GM12878 (cell line): ENCODE measurements around the gene TOB2. TPM values are rescaled to one million over a fixed set of nuclear protein-coding genes. Genes with fewer than 3 reads are reported as not detected.

Source experiments
- ATAC-seq: fragments of 200-7000 bp; cut with Tn5 transposase; 3 replicates; pipeline ENCODE4 v1.9.1; 2020; ENCODE audit warnings: mild to moderate bottlenecking, moderate library complexity
- BruUV-seq: library from RNA; stranded (reverse); fragments of 400-500 nt; replicated peaks from 2 replicates; lab custom pipeline; 2021; lab: Mats Ljungman, UMichigan
- CTCF ChIA-PET: fragments of 300-600 bp; sonication (Branson Sonifier 250); formaldehyde crosslinking; extraction: SDS; loops from one replicate; lab custom pipeline; 2021; ENCODE audit warnings: inconsistent platforms; lab: Yijun Ruan, JAX
- POLR2A ChIA-PET: fragments of 350-600 bp; formaldehyde crosslinking; extraction: SDS; loops from one replicate; lab custom pipeline; 2021; ENCODE audit warnings: inconsistent platforms; lab: Charles Lee
- RAD21 ChIA-PET: fragments of 300-600 bp; sonication (Branson Sonifier 250); formaldehyde crosslinking; loops from one replicate; lab custom pipeline; 2023; ENCODE audit warnings: antibody characterized with exemption; ENCODE audit not compliant: unreplicated experiment; lab: Charles Lee
- SMC1A ChIA-PET: fragments of 300-600 bp; sonication (Branson Sonifier 250); formaldehyde crosslinking; loops from one replicate; lab custom pipeline; 2023; ENCODE audit not compliant: unreplicated experiment, uncharacterized antibody; lab: Charles Lee
- DNase-seq: peaks from one replicate; pipeline ENCODE4 v3.0.0-alpha.2; 2011; ENCODE audit warnings: low read depth, low spot score
- FAIRE-seq: peaks from 3 replicates; lab custom pipeline; 2011; peaks lifted over from hg19 to GRCh38; lab: Jason Lieb, UNC
- H2AFZ ChIP-seq: 2 replicates; pipeline ENCODE4 v1.6.0; 2011; ENCODE audit warnings: low read depth, low read length, control low read depth; ENCODE audit not compliant: control insufficient read depth
- H3K27ac ChIP-seq: 2 replicates; pipeline ENCODE4 v1.5.1; 2011; ENCODE audit warnings: control low read depth; ENCODE audit not compliant: control insufficient read depth, insufficient read depth
- H3K27me3 ChIP-seq, 2 experiments: replicated peaks in 1 of 2; 2 replicates each; pipeline versions ENCODE4 v1.6.0 to v1.6.1; 2011; ENCODE audit warnings: low read length in 1 of 2; ENCODE audit not compliant: control insufficient read depth in 2 of 2, insufficient read depth in 2 of 2
- H3K36me3 ChIP-seq, 2 experiments: 2 replicates each; pipeline ENCODE4 v1.5.1; 2011; ENCODE audit warnings: low read length in 1 of 2; ENCODE audit not compliant: control insufficient read depth in 2 of 2, insufficient read depth in 2 of 2
- H3K4me1 ChIP-seq: 2 replicates; pipeline ENCODE4 v1.6.1; 2011; ENCODE audit warnings: mild to moderate bottlenecking, low read length, moderate library complexity, mixed read lengths; ENCODE audit not compliant: control insufficient read depth, insufficient read depth
- H3K4me2 ChIP-seq: 2 replicates; pipeline ENCODE4 v1.6.0; 2011; ENCODE audit warnings: control low read depth; ENCODE audit not compliant: control insufficient read depth, insufficient read depth
- H3K4me3 ChIP-seq: fragments of 200-600 bp; sonication (generic); 2 replicates; pipeline ENCODE4 v1.5.1; 2016
- H3K79me2 ChIP-seq: 2 replicates; pipeline ENCODE4 v1.6.0; 2011; ENCODE audit warnings: low read length; ENCODE audit not compliant: control insufficient read depth, insufficient read depth
- H3K9ac ChIP-seq: 2 replicates; pipeline ENCODE4 v1.8.0; 2011; ENCODE audit warnings: low read length, control low read depth, mixed read lengths; ENCODE audit not compliant: control insufficient read depth, insufficient read depth
- H3K9me3 ChIP-seq: replicated peaks from 3 replicates; pipeline ENCODE4 v1.5.1; 2011; ENCODE audit warnings: mild to moderate bottlenecking, low read length; ENCODE audit not compliant: control insufficient read depth, insufficient read depth
- H4K20me1 ChIP-seq: 2 replicates; pipeline ENCODE4 v1.6.0; 2011; ENCODE audit not compliant: control insufficient read depth, insufficient read depth
- CBFB ChIP-seq: IDR thresholded peaks from 2 replicates; pipeline ENCODE4 v1.6.1; 2016; ENCODE audit warnings: antibody characterized with exemption, low read depth
- CBX5 ChIP-seq: sonication (generic); IDR thresholded peaks from 2 replicates; pipeline ENCODE4 v1.6.1; 2016; ENCODE audit warnings: low read depth, moderate library complexity, mild to moderate bottlenecking, inconsistent platforms
- EP300 ChIP-seq, 2 experiments: fragments of 150-350 bp in 1 of 2; IDR thresholded peaks; 2 replicates each; pipeline ENCODE4 v1.6.1; 2011 to 2012; ENCODE audit warnings: low read depth in 2 of 2, low read length in 2 of 2, borderline replicate concordance in 1 of 2, improper control_type of control experiment in 1 of 2, inconsistent platforms in 1 of 2; ENCODE audit not compliant: control insufficient read depth in 1 of 2
- GABPA ChIP-seq: IDR thresholded peaks from 2 replicates; pipeline ENCODE4 v1.6.1; 2014; ENCODE audit warnings: antibody characterized with exemption, low read depth, mild to moderate bottlenecking, inconsistent platforms
- JUNB ChIP-seq: IDR thresholded peaks from 2 replicates; pipeline ENCODE4 v1.6.1; 2016; ENCODE audit warnings: antibody characterized with exemption, mild to moderate bottlenecking
- LARP7 ChIP-seq: fragments of 450-650 bp; IDR thresholded peaks from 2 replicates; pipeline ENCODE4 v1.6.1; 2017; ENCODE audit warnings: mild to moderate bottlenecking
- MEF2B ChIP-seq: fragments of 450-650 bp; IDR thresholded peaks from 2 replicates; pipeline ENCODE4 v1.6.1; 2018; ENCODE audit warnings: mild to moderate bottlenecking, moderate library complexity; ENCODE audit not compliant: partially characterized antibody, poor library complexity, severe bottlenecking
- MXI1 ChIP-seq: fragments of 150-350 bp; IDR thresholded peaks from 2 replicates; pipeline ENCODE4 v1.6.1; 2011; ENCODE audit warnings: low read depth, mild to moderate bottlenecking, inconsistent platforms, low read length, improper control_type of control experiment
- POLR2A ChIP-seq: IDR thresholded peaks from 2 replicates; pipeline ENCODE4 v1.6.1; 2011; ENCODE audit warnings: low read depth, mild to moderate bottlenecking, low read length
- SMAD5 ChIP-seq: IDR thresholded peaks from 2 replicates; pipeline ENCODE4 v1.6.1; 2016; ENCODE audit warnings: antibody characterized with exemption, low read depth
- SRF ChIP-seq, 2 experiments: IDR thresholded peaks; 2 replicates each; pipeline ENCODE4 v1.6.1; 2011; ENCODE audit warnings: low read depth in 2 of 2, low read length in 2 of 2, mild to moderate bottlenecking in 1 of 2, moderate library complexity in 1 of 2
- ZBTB4 ChIP-seq: fragments of 450-650 bp; formaldehyde crosslinking; IDR thresholded peaks from 2 replicates; pipeline ENCODE4 v1.4.0; 2022; ENCODE audit warnings: mild to moderate bottlenecking, moderate library complexity
- ZBTB40 ChIP-seq: fragments of 450-650 bp; IDR thresholded peaks from 2 replicates; pipeline ENCODE4 v1.6.1; 2016; ENCODE audit warnings: mild to moderate bottlenecking, moderate library complexity, borderline replicate concordance
- ZNF207 ChIP-seq: fragments of 450-650 bp; IDR thresholded peaks from 2 replicates; pipeline ENCODE4 v1.6.1; 2014; ENCODE audit warnings: antibody characterized with exemption, mild to moderate bottlenecking, borderline replicate concordance
- ZNF217 ChIP-seq: fragments of 450-650 bp; IDR thresholded peaks from 2 replicates; pipeline ENCODE4 v1.6.1; 2017; ENCODE audit warnings: antibody characterized with exemption, mild to moderate bottlenecking
- ZNF622 ChIP-seq: fragments of 450-650 bp; IDR thresholded peaks from 2 replicates; pipeline ENCODE4 v1.6.1; 2017; ENCODE audit warnings: mild to moderate bottlenecking, inconsistent platforms
- ZZZ3 ChIP-seq: IDR thresholded peaks from 2 replicates; pipeline ENCODE4 v1.6.1; 2011; ENCODE audit warnings: low read depth; ENCODE audit not compliant: control insufficient read depth, insufficient read length
- WGBS: methylation state at CpG from one replicate; pipeline ENCODE4 v1.1.6; 2016; ENCODE audit warnings: low lambda C conversion rate; ENCODE audit not compliant: insufficient replicate concordance, insufficient coverage; ENCODE audit errors: missing lambda C conversion rate; 5-methylcytosine and 5-hydroxymethylcytosine counted together
- in situ Hi-C: fragments of 300-500 bp; cut with MboI; formaldehyde crosslinking; loops from 9 replicates; pipeline ENCODE4 v1.14.3; 2018; ENCODE audit warnings: mixed read lengths
- intact Hi-C: fragments of 100-400 bp; cut with micrococcal nuclease; formaldehyde crosslinking; loops from one replicate; pipeline ENCODE4 v1.14.2; 2022; ENCODE audit not compliant: unreplicated experiment
- polyA plus RNA-seq, 11 experiments: library from polyadenylated mRNA; depleted of rRNA in 4 of 11; unstranded in 6 of 11; stranded (reverse) in 5 of 11; fragments of >200 nt; fragmentation: Nextera tagmentation in 4 of 11; fragmentation: Illumina TruSeq in 1 of 11; extraction: Ambion mirVana in 4 of 11; extraction: Trizol in 1 of 11; gene quantifications; 1 replicate in 1 of 11; 2 replicates in 10 of 11; pipeline versions ENCODE4 v1.2.1 to v1.2.3, GENCODE V29; 2011 to 2016; ENCODE audit warnings: inconsistent platforms in 2 of 11, missing spikeins in 2 of 11, low read depth in 1 of 11
- total RNA-seq, 4 experiments: library from RNA; depleted of rRNA in 3 of 4; stranded (reverse); fragments of >200 nt in 3 of 4; fragmentation: Illumina TruSeq in 1 of 4; extraction: Trizol in 1 of 4; gene quantifications; 2 replicates each; pipeline versions ENCODE4 v1.2.1 to v1.2.3, GENCODE V29; 2013 to 2021
- TF ChIP-seq, protein P1 (sequence below): fragments of 450-650 bp; IDR thresholded peaks from 2 replicates; pipeline ENCODE4 v1.6.1; 2017; ENCODE audit warnings: borderline replicate concordance

The TOB2 gene
- total and polyA plus RNA-seq, 10 of the 15 experiments (the other 5 are each of a cell fraction or from before 2014, with no cell fraction given): 4.5 to 32.0 (median 15.1) TPM

- WGBS: 75% methylated on average over 6 of the region's 6 CpGs
- intact Hi-C loops: no loop called here
- no peak for FAIRE-seq
- no peak for ATAC-seq
- CTCF ChIA-PET: interaction anchor here (0.6 kb wide), 1 partner anchor 45 kb away, joined by 4 read pairs; no protein-coding TSS in a partner anchor
- peaks cover 13 to 15% of the 10 kb centered on the region in 2 experiments; a peak in 3 of 4 replicates for H3K36me3 ChIP-seq
- H3K27ac ChIP-seq: no peak overlapping the region
- peaks cover 5% of the 10 kb centered on the region; the same call in 1 of the 2 replicates for H4K20me1 ChIP-seq
- DNase-seq: no peak
- no peaks in the 10 kb centered on the region for H3K4me1 ChIP-seq
- no peak overlapping the region for H3K4me3 ChIP-seq
- BruUV-seq: no TSS peak
- POLR2A ChIA-PET: no interaction called here
- no peaks in the 10 kb centered on the region for H3K9me3 ChIP-seq
- H3K4me2 ChIP-seq: no peak overlapping the region
- RAD21 ChIA-PET: no interaction called here
- H2AFZ ChIP-seq: no peak overlapping the region
- no peak overlapping the region for H3K9ac ChIP-seq
- H3K79me2 ChIP-seq: no peaks in the 10 kb centered on the region; the same call in none of the 2 replicates
- SMC1A ChIA-PET: no interaction called here
- H3K27me3 ChIP-seq: no peaks in the 10 kb centered on the region
- in situ Hi-C loops: no loop called here
- no peak for TF ChIP-seq SMAD5
- no peak for TF ChIP-seq ZNF207
- no peak for TF ChIP-seq SRF (IDR thresholded peaks at IDR 0.05; ENCODE audit: low read depth in 2 of 2, low read length in 2 of 2)
- TF ChIP-seq GABPA: no peak
- no peak for TF ChIP-seq ZBTB40
- no peak for TF ChIP-seq MXI1
- no peak for TF ChIP-seq EP300 (IDR thresholded peaks at IDR 0.05; ENCODE audit: borderline replicate concordance in 1 of 2, control insufficient read depth in 1 of 2, low read depth in 2 of 2, low read length in 2 of 2)
- no peak; the same call in none of the 2 replicates for TF ChIP-seq POLR2A
- TF ChIP-seq ZNF217: no peak
- TF ChIP-seq JUNB: no peak
- no peak for TF ChIP-seq CBX5
- TF ChIP-seq CBFB: no peak
- TF ChIP-seq LARP7: no peak
- no peak for TF ChIP-seq ZZZ3
- TF ChIP-seq ZBTB4 (CRISPR knock-in tag): no peak
- no peak for TF ChIP-seq MEF2B
- TF ChIP-seq, protein P1, sequence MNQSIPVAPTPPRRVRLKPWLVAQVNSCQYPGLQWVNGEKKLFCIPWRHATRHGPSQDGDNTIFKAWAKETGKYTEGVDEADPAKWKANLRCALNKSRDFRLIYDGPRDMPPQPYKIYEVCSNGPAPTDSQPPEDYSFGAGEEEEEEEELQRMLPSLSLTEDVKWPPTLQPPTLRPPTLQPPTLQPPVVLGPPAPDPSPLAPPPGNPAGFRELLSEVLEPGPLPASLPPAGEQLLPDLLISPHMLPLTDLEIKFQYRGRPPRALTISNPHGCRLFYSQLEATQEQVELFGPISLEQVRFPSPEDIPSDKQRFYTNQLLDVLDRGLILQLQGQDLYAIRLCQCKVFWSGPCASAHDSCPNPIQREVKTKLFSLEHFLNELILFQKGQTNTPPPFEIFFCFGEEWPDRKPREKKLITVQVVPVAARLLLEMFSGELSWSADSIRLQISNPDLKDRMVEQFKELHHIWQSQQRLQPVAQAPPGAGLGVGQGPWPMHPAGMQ: no peak
- no peak for TF ChIP-seq ZNF622
Measured at GRCh38 chr22:41431656-41432055, 14.9 kb downstream of the TOB2 start.
